ENCODE measurements around the gene PLCB1.

The PLCB1 gene

DNA sequence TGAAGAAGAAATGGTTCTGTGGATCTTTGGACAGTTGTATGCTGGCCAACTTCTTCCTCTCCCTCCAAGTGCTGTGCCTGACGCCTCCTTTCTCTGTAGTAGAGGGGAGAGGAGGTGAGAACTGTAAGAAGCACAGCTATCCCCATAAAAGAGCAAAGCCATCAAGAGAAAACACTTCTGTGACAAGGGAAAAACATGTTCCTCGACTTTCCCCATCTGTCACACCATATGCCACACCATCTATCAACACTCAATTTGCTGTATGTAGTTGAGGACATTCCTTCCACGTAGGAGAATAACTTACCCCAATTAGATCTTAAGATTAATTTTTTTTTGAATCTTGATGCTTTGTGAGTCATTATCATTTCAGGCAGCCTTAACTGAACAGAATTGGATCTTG lies 780.7 kb downstream of the PLCB1 start:
- DNase-seq: no peak
- CTCF ChIA-PET: no interaction called here

GRCh38 chr20:8913456-8913855 lies 781.4 kb downstream of the PLCB1 start:
- CTCF ChIA-PET: no interaction called here
- Mint-ChIP-seq H3K9me3 (peaks cover 13% of the 10 kb centered on the region), H3K27me3 (no peaks in the 10 kb centered on the region), H3K4me1 (no peaks in the 10 kb centered on the region), H3K27ac (no peak overlapping the region), H3K4me3 (no peak overlapping the region), H3K36me3 (no peaks in the 10 kb centered on the region)
- no peak for DNase-seq

More for the DNA sequence above, 780.7 kb downstream of the PLCB1 start:
- H3K4me3 Mint-ChIP-seq: no peak overlapping the region
- H3K36me3 Mint-ChIP-seq: no peaks in the 10 kb centered on the region
- peaks cover 10% of the 10 kb centered on the region for H3K9me3 Mint-ChIP-seq
- no peaks in the 10 kb centered on the region for H3K4me1 Mint-ChIP-seq
- H3K27ac Mint-ChIP-seq: no peak overlapping the region
- H3K27me3 Mint-ChIP-seq: no peaks in the 10 kb centered on the region

DNA sequence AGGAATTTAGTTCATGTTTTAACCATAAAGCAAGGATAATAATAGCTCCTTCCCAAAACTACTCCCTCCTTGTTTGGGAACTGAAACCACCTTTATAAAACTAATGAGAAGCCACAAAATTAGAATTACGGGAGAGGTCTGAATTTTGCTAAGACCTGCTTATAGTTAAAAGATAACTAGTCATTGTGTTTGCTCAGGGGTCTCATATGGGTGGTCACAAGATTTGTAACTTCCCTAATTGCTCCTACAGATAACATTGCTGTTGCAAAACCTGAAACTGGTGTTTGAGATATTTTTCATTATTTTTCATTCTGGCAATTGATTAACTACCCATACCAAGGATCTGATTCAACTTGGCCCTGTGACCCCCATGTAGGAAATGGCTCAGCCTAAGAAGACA lies 782.4 kb downstream of the PLCB1 start:
- Mint-ChIP-seq H3K27ac (no peak overlapping the region), H3K36me3 (no peaks in the 10 kb centered on the region), H3K27me3 (no peaks in the 10 kb centered on the region), H3K4me1 (no peaks in the 10 kb centered on the region), H3K4me3 (no peak overlapping the region), H3K9me3 (peaks cover 10% of the 10 kb centered on the region)
- no peak for DNase-seq
- CTCF ChIA-PET: no interaction called here

- peaks cover 12% of the 10 kb centered on the region for H3K9me3 Mint-ChIP-seq
- H3K27ac Mint-ChIP-seq: no peak overlapping the region
- H3K4me3 Mint-ChIP-seq: no peak overlapping the region
- CTCF ChIA-PET: no interaction called here
- no peaks in the 10 kb centered on the region for H3K36me3 Mint-ChIP-seq
- no peaks in the 10 kb centered on the region for H3K4me1 Mint-ChIP-seq
- no peaks in the 10 kb centered on the region for H3K27me3 Mint-ChIP-seq
- no peak for DNase-seq
Measured at GRCh38 chr20:8917084-8917483, 785.0 kb downstream of the PLCB1 start.

GRCh38 chr20:8918145-8918544 lies 786.1 kb downstream of the PLCB1 start:
- Mint-ChIP-seq H3K27me3 (no peaks in the 10 kb centered on the region), H3K27ac (no peak overlapping the region), H3K4me1 (no peaks in the 10 kb centered on the region), H3K9me3 (peaks cover 15% of the 10 kb centered on the region), H3K36me3 (no peaks in the 10 kb centered on the region), H3K4me3 (no peak overlapping the region)
- CTCF ChIA-PET: no interaction called here
- DNase-seq: no peak

DNA sequence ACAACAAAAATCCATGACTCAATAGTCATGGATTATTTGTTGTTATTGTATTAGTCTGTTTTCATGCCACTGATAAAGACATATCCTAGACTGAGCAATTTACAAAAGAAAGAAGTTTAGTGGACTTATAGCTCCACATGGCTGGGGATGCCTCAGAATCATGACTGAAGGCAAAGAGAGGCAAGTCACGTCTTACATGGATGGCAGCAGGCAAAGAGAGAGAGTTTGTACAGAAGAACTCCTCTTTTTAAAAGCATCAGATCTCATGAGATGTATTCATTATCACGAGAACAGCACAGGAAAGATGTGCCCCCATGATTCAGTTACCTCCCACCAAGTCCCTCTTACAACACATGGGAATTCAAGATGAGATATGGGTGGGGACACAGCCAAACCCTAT lies 792.5 kb downstream of the PLCB1 start:
- peaks cover 5% of the 10 kb centered on the region for H3K9me3 Mint-ChIP-seq
- no peak overlapping the region for H3K4me3 Mint-ChIP-seq
- CTCF ChIA-PET: no interaction called here
- H3K4me1 Mint-ChIP-seq: no peaks in the 10 kb centered on the region
- H3K27me3 Mint-ChIP-seq: no peaks in the 10 kb centered on the region
- no peak overlapping the region for H3K27ac Mint-ChIP-seq
- no peaks in the 10 kb centered on the region for H3K36me3 Mint-ChIP-seq
- DNase-seq: no peak

- Mint-ChIP-seq H3K4me1 (no peaks in the 10 kb centered on the region), H3K36me3 (no peaks in the 10 kb centered on the region), H3K4me3 (no peak overlapping the region), H3K27me3 (no peaks in the 10 kb centered on the region), H3K27ac (no peak overlapping the region), H3K9me3 (no peaks in the 10 kb centered on the region)
- CTCF ChIA-PET: no interaction called here
- DNase-seq: no peak
Measured at GRCh38 chr20:8930726-8931125, 798.7 kb downstream of the PLCB1 start.

- Mint-ChIP-seq H3K36me3 (no peaks in the 10 kb centered on the region), H3K27ac (no peak overlapping the region), H3K4me3 (no peak overlapping the region), H3K9me3 (no peaks in the 10 kb centered on the region), H3K4me1 (no peaks in the 10 kb centered on the region), H3K27me3 (no peaks in the 10 kb centered on the region)
- CTCF ChIA-PET: no interaction called here
- no peak for DNase-seq
Measured at GRCh38 chr20:8932192-8933165, 800.4 kb downstream of the PLCB1 start.

GRCh38 chr20:8933381-8933807 lies 801.3 kb downstream of the PLCB1 start:
- no peaks in the 10 kb centered on the region for H3K36me3 Mint-ChIP-seq
- H3K4me1 Mint-ChIP-seq: no peaks in the 10 kb centered on the region
- CTCF ChIA-PET: no interaction called here
- no peaks in the 10 kb centered on the region for H3K9me3 Mint-ChIP-seq
- DNase-seq: no peak
- H3K27me3 Mint-ChIP-seq: no peaks in the 10 kb centered on the region
- no peak overlapping the region for H3K4me3 Mint-ChIP-seq
- no peak overlapping the region for H3K27ac Mint-ChIP-seq

DNA sequence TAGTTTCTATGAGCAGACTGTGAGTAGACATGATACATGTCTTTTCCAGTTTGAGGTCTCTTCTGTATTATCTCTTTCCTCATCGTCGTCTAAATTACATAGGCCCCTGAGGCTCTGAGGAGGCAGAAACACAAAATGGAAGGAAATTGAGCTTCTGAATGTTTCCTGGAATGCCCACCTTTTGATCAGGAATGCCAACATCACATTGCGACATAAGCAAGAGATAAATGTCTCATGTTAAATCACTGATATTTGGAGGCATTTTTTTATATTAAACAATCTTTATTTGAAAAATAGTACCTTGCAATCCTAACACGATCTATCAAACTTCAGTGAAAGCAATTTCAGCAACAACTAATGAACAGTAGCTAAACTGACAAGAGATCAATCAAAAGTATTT lies 802.3 kb downstream of the PLCB1 start:
- no peak overlapping the region for H3K4me3 Mint-ChIP-seq
- no peaks in the 10 kb centered on the region for H3K27me3 Mint-ChIP-seq
- no peaks in the 10 kb centered on the region for H3K4me1 Mint-ChIP-seq
- H3K36me3 Mint-ChIP-seq: no peaks in the 10 kb centered on the region
- no peak overlapping the region for H3K27ac Mint-ChIP-seq
- CTCF ChIA-PET: no interaction called here
- DNase-seq: no peak
- no peaks in the 10 kb centered on the region for H3K9me3 Mint-ChIP-seq

Data from activated naive CD4-positive, alpha-beta T cell treated with anti-CD3 and anti-CD28 coated beads, Interleukin-2, amount 10 ng/mL, durations not matched to agents 7 days and 5 days (primary cell).